GM12872 (cell line): ENCODE data around the gene CIP2A.

ENCODE experiments used
- TF ChIP-seq, protein P1 (sequence below): IDR thresholded peaks from 3 replicates; pipeline ENCODE4 v1.5.1; 2011; ENCODE audit warnings: low read depth, mild to moderate bottlenecking, low read length, moderate library complexity; ENCODE audit not compliant: insufficient read depth

The CIP2A gene

DNA sequence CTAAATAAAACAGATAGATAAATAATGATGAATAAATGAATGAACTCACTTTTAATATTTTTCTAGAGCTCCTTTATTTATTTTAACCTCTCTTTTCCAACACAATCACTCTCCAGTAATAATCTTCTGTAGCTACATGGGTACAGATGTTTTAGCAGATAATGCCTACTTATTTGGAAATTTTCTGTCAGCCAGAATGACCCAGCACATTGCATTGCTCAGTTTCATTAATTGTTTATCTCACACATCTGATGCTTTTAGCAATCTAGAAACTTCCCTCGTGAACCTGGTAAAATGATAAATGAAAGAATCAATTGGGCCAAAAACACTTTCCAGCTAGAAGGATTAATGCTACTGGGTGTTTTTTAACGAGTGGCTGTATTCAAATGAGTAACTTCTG lies 64.0 kb downstream of the CIP2A start:
- TF ChIP-seq, protein P1, sequence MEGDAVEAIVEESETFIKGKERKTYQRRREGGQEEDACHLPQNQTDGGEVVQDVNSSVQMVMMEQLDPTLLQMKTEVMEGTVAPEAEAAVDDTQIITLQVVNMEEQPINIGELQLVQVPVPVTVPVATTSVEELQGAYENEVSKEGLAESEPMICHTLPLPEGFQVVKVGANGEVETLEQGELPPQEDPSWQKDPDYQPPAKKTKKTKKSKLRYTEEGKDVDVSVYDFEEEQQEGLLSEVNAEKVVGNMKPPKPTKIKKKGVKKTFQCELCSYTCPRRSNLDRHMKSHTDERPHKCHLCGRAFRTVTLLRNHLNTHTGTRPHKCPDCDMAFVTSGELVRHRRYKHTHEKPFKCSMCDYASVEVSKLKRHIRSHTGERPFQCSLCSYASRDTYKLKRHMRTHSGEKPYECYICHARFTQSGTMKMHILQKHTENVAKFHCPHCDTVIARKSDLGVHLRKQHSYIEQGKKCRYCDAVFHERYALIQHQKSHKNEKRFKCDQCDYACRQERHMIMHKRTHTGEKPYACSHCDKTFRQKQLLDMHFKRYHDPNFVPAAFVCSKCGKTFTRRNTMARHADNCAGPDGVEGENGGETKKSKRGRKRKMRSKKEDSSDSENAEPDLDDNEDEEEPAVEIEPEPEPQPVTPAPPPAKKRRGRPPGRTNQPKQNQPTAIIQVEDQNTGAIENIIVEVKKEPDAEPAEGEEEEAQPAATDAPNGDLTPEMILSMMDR, result no peak

DNA sequence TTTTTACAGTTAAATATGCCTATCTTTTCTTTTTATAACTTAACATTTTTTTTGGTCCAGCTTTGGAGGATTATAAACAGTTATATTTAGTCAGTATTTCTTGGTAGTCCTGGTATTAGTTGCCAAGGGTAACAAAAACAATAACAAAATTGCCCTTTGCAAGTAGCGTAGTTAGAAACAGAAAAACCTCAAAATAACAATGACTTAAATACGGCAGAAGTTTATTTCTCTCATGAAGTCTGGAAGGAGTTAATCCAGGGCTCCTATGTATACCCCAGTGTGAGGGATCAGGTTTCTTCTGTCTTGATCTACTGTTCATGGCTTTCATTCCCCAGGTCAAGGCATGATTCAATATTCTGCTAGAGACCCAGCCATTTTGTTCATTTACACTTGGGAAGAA lies 64.7 kb downstream of the CIP2A start:
- TF ChIP-seq, protein P1, result no peak

GRCh38 chr3:108518895-108519294 lies 70.3 kb downstream of the CIP2A start:
- TF ChIP-seq, protein P1, result no peak

DNA sequence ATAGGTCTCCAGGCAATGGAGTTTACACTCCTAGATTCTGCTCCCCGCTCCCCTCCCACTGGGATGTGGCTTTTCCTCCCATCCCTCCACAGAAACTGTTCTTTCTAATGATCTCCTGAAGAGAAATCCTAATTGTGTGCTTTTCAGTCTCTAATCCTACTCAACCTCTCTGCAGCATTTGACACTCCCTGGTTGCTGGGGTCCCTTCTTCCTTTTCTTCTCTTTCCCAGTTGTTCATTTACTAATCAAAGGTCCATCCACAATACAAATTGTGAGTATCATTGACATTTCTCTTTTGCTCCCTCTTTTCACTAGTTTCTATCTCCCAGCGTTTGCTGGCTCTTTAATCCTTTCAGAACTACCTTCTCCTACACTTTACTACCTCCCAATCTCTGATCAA lies 72.4 kb downstream of the CIP2A start:
- TF ChIP-seq, protein P1, result no peak

DNA sequence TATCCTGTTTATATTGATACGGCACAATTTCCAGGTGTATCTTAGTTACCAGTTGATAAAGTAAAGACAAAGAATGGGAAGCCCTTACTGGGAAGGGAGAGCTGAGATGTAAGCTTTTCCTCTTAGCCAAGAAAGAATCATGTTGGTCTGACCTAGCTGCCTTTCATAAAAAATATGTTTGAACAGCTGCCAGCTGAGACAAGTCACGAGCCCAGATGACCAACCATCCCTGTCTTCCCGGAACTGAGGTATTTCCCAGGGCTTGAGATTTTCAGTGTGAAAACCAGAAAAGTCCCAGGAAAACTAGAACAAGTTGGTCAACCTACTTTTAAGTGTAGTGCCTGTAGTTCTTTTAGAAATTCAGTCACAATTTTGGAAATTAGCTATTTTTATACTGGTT lies 75.3 kb downstream of the CIP2A start:
- TF ChIP-seq, protein P1, result no peak

DNA sequence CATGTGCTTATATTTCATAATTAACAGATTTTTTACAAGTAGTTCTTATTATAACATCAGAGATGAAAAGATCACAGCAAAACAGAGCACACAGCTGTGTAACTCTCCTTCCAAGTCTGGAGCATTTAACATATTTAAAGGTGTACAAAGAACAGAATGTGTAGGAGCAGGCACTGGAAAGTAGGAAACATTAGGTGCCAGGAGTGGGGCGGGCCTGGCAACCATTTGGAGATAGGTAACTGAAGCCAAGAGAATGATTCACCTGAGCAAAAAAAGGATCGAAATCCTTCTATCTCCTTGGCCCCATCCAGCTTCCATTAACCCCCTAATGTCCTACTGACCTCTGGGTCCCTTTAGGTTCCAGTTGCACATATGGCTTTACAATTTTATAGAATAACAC lies 76.6 kb downstream of the CIP2A start:
- TF ChIP-seq, protein P1, result no peak

GRCh38 chr3:108511490-108511889 lies 77.7 kb downstream of the CIP2A start:
- TF ChIP-seq, protein P1, result no peak

DNA sequence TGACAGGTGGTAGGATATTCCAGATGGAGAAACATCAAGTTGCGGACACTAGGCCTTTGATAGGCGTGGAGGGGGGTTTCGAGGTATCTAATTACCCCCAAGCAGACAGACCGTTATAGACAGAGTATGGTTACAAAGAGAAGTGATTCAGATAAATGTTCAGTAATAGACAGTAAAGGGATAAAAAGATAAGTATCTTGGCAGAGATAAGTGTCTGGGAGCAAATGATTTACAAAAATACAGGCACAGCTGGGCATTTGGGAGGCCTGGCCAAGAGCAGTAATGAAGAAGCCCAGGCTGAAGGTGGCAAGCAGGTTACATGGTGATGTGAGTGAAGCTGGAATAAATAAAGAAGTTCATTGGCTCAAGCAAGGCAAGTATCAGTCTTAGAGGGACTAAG lies 78.2 kb downstream of the CIP2A start:
- TF ChIP-seq, protein P1, result no peak
